GM12864 (cell line): ENCODE data around the gene ADNP2.

ENCODE experiments used
- DNase-seq: peaks from one replicate; pipeline ENCODE4 v3.0.0-alpha.2; 2011; ENCODE audit warnings: low read depth
- H3K4me3 ChIP-seq: 2 replicates; pipeline ENCODE4 v1.5.1; 2011; ENCODE audit warnings: mild to moderate bottlenecking, low read depth, low read length, control low read depth
- TF ChIP-seq, protein P1 (sequence below): IDR thresholded peaks from 2 replicates; pipeline ENCODE4 v1.5.1; 2011; ENCODE audit warnings: low read depth, mild to moderate bottlenecking, moderate library complexity, low read length, control low read depth, inconsistent platforms; ENCODE audit errors: missing control alignments

Gene ADNP2

DNA sequence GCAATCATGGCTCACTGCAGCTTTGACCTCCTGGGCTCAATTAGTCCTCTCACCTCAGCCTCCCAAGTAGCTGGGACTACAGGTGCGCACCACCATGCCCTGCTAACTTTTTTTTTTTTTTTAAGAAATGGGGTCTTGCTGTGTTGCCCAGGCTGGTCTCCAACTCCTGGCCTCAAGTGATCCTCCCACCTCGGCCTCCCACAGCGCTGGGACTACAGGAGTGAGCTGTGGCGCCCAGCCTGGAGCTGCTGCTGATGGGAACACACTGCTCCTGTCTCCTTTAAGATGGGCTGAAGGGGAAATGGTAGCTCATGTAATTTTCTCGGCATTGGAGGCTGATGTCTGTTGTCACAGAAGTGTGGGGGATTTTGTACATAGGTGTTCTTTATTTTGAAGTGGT lies 34.9 kb upstream of the ADNP2 start:
- no peak for DNase-seq
- no peak overlapping the region for H3K4me3 ChIP-seq
- TF ChIP-seq, protein P1, sequence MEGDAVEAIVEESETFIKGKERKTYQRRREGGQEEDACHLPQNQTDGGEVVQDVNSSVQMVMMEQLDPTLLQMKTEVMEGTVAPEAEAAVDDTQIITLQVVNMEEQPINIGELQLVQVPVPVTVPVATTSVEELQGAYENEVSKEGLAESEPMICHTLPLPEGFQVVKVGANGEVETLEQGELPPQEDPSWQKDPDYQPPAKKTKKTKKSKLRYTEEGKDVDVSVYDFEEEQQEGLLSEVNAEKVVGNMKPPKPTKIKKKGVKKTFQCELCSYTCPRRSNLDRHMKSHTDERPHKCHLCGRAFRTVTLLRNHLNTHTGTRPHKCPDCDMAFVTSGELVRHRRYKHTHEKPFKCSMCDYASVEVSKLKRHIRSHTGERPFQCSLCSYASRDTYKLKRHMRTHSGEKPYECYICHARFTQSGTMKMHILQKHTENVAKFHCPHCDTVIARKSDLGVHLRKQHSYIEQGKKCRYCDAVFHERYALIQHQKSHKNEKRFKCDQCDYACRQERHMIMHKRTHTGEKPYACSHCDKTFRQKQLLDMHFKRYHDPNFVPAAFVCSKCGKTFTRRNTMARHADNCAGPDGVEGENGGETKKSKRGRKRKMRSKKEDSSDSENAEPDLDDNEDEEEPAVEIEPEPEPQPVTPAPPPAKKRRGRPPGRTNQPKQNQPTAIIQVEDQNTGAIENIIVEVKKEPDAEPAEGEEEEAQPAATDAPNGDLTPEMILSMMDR, result no peak

DNA sequence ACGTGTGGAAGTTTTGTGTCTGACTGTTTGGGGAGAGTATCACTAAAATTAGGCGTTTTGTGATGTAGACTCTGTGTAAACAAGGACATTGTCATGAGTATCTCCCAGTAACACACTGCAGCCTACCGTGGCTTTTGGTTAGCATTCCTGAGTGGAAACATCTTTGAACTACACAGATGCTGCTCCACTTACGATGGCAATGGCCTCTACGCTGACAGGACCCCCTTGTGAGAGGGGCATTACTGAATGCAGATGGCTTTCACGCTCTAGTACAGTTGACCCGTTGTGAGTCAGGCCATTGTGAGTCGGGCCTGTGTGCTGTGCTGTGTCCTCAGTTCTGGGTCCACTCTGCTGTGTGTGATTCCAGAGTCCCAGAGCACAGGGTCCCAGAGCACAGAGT lies 34.4 kb upstream of the ADNP2 start:
- TF ChIP-seq, protein P1, result no peak
- DNase-seq, result no peak
- no peak overlapping the region for H3K4me3 ChIP-seq

DNA sequence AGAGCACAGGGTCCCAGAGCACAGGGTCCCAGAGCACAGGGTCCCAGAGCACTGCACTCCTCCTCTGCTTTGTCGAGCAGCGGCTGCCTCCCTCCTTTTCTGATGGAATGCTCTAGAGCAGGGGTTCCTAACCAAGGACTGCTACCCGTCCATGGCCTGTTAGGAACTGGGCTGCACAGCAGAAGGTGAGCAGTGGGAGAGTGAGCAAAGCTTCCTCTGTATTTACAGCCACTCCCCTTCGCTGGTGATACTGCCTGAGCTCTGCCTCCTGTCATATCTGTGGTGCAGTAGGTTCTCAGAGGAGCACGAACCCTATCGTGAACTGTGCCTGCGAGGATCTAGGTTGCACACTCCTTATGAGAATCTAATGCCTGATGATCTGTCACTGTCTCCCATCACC lies 33.1 kb upstream of the ADNP2 start:
- DNase-seq, result no peak
- no peak overlapping the region for H3K4me3 ChIP-seq
- TF ChIP-seq, protein P1, result no peak

- TF ChIP-seq, protein P1, result no peak
- no peak overlapping the region for H3K4me3 ChIP-seq
- no peak for DNase-seq
Measured at GRCh38 chr18:80076379-80076778, 32.7 kb upstream of the ADNP2 start.

GRCh38 chr18:80077873-80078272 lies 31.2 kb upstream of the ADNP2 start:
- DNase-seq, result no peak
- no peak overlapping the region for H3K4me3 ChIP-seq
- TF ChIP-seq, protein P1, result no peak

GRCh38 chr18:80086281-80086680 lies 22.8 kb upstream of the ADNP2 start:
- H3K4me3 ChIP-seq, result no peak overlapping the region
- TF ChIP-seq, protein P1, result no peak
- no peak for DNase-seq

DNA sequence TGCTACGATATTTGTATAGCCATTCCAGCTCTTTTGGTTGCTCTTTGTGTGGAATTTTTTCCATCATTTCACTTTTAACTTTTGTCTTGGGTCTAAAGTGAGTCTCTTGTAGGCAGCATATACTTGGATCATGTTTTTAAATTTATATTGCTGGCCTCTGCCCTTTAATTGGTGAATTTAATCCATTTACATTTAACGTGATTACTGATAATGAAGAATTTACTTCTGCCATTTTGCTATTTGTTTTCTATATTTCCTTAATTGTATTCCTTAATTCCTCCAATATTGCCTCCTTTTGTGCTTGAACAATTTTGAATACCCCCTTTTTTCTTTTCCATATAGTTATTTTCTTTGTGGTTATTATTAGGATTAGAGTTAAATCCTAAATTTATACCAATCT lies 21.0 kb upstream of the ADNP2 start:
- TF ChIP-seq, protein P1, result no peak
- DNase-seq, result no peak
- no peak overlapping the region for H3K4me3 ChIP-seq
